GM18517 (cell line): ENCODE measurements around the gene YIF1A.

Experiments
- ATAC-seq: cut with Tn5 transposase; IDR thresholded peaks from one replicate; pipeline ENCODE4 v1.9.1; 2021; ENCODE audit warnings: mild to moderate bottlenecking, moderate library complexity; ENCODE audit not compliant: unreplicated experiment

Gene YIF1A

GRCh38 chr11:66288671-66289547, at the start of gene YIF1A:
Gene YIF1A, minus strand, starts transcription at chr11:66289143. Its CDS starts 158 bp downstream, at chr11:66288985.
- ATAC-seq: peak; percentile 89

GRCh38 chr11:66337103-66337899, 48.4 kb upstream of the YIF1A start:
- ATAC-seq: no peak

- peak; percentile 61 for ATAC-seq
Observed at GRCh38 chr11:66336234-66337102, 47.5 kb upstream of the YIF1A start, which contains the start of gene RIN1. Gene RIN1, minus strand, starts transcription at chr11:66336434. Its CDS starts 32 bp downstream, at chr11:66336402.

- no peak for ATAC-seq
Observed at GRCh38 chr11:66335531-66336233, 46.7 kb upstream of the YIF1A start.

- no peak for ATAC-seq
Observed at GRCh38 chr11:66334605-66335442, 45.9 kb upstream of the YIF1A start.

GRCh38 chr11:66333896-66334604, 45.1 kb upstream of the YIF1A start:
- no peak for ATAC-seq

- ATAC-seq: no peak
Observed at GRCh38 chr11:66333220-66333877, 44.4 kb upstream of the YIF1A start.

- ATAC-seq: no peak
Observed at GRCh38 chr11:66332371-66333219, 43.7 kb upstream of the YIF1A start.

GRCh38 chr11:66331542-66332370, 42.8 kb upstream of the YIF1A start:
- ATAC-seq: no peak

- no peak for ATAC-seq
Observed at GRCh38 chr11:66330931-66331330, 42.0 kb upstream of the YIF1A start.

GRCh38 chr11:66329165-66329673, 40.3 kb upstream of the YIF1A start:
- no peak for ATAC-seq

- no peak for ATAC-seq
Observed at GRCh38 chr11:66328302-66329144, 39.6 kb upstream of the YIF1A start.

- ATAC-seq: no peak
Observed at GRCh38 chr11:66328031-66328301, 39.0 kb upstream of the YIF1A start.

GRCh38 chr11:66327171-66328030, 38.5 kb upstream of the YIF1A start:
- no peak for ATAC-seq
